H9 (cell line): ENCODE data around the gene ZNF653. TPM values are rescaled to one million over a fixed set of nuclear protein-coding genes. Genes with fewer than 3 reads are reported as not detected.
A peak's percentile ranks its signal among the peaks of the same experiment; 100 is the strongest.

Experiments used
- DNase-seq: peaks from one replicate; pipeline ENCODE4 v3.0.0-alpha.2; 2017
- H2AFZ ChIP-seq: one replicate; pipeline ENCODE4 v1.6.1; 2013; ENCODE audit warnings: mild to moderate bottlenecking, low read length, control low read depth, moderate library complexity
- H2AK5ac ChIP-seq: 2 replicates; pipeline ENCODE4 v1.6.1; 2013; ENCODE audit warnings: low read length, control low read depth, mixed read lengths; ENCODE audit not compliant: insufficient read length
- H2BK120ac ChIP-seq: one replicate; pipeline ENCODE4 v1.6.1; 2013; ENCODE audit warnings: low read depth, mild to moderate bottlenecking, low read length, control low read depth, inconsistent platforms; ENCODE audit not compliant: poor library complexity, severe bottlenecking
- H2BK12ac ChIP-seq: 2 replicates; pipeline ENCODE4 v1.6.1; 2013; ENCODE audit warnings: low read length, control low read depth, mixed read lengths, low read depth; ENCODE audit not compliant: insufficient read length
- H2BK15ac ChIP-seq: 2 replicates; pipeline ENCODE4 v1.6.1; 2013; ENCODE audit warnings: low read depth, low read length, control low read depth
- H2BK20ac ChIP-seq: one replicate; pipeline ENCODE4 v1.6.1; 2013; ENCODE audit warnings: low read depth, mild to moderate bottlenecking, low read length, control low read depth, inconsistent platforms; ENCODE audit not compliant: poor library complexity, severe bottlenecking
- H2BK5ac ChIP-seq: 2 replicates; pipeline ENCODE4 v1.6.1; 2013; ENCODE audit warnings: low read length, control low read depth, mixed read lengths; ENCODE audit not compliant: insufficient read length
- H3K14ac ChIP-seq: 2 replicates; pipeline ENCODE4 v1.6.1; 2013; ENCODE audit warnings: low read length, control low read depth; ENCODE audit not compliant: insufficient read depth
- H3K18ac ChIP-seq: 2 replicates; pipeline ENCODE4 v1.6.1; 2013; ENCODE audit warnings: low read depth, mild to moderate bottlenecking, mixed read lengths, low read length, control low read depth; ENCODE audit not compliant: insufficient read length
- H3K23ac ChIP-seq: 2 replicates; pipeline ENCODE4 v1.6.1; 2013; ENCODE audit warnings: low read length, control low read depth, mixed read lengths, low read depth; ENCODE audit not compliant: insufficient read length
- H3K23me2 ChIP-seq: 2 replicates; pipeline ENCODE4 v1.6.1; 2013; ENCODE audit warnings: low read depth, mild to moderate bottlenecking, mixed read lengths, low read length, control low read depth; ENCODE audit not compliant: insufficient read length, poor library complexity, severe bottlenecking
- H3K27ac ChIP-seq: 2 replicates; pipeline ENCODE4 v1.5.1; 2013; ENCODE audit warnings: low read length, control low read depth, mixed read lengths, low read depth; ENCODE audit not compliant: insufficient read length
- H3K27me3 ChIP-seq: 2 replicates; pipeline ENCODE4 v1.6.1; 2013; ENCODE audit warnings: low read length, control low read depth, inconsistent platforms; ENCODE audit not compliant: insufficient read depth
- H3K4ac ChIP-seq: 2 replicates; pipeline ENCODE4 v1.6.1; 2013; ENCODE audit warnings: low read depth, mild to moderate bottlenecking, control low read depth, inconsistent platforms, low read length, moderate library complexity
- H3K4me1 ChIP-seq: 2 replicates; pipeline ENCODE4 v1.6.1; 2013; ENCODE audit warnings: low read length, control low read depth, inconsistent platforms; ENCODE audit not compliant: insufficient read depth
- H3K4me2 ChIP-seq: 2 replicates; pipeline ENCODE4 v1.6.1; 2013; ENCODE audit warnings: low read length, control low read depth, mixed read lengths; ENCODE audit not compliant: insufficient read length, insufficient read depth
- H3K56ac ChIP-seq: 2 replicates; pipeline ENCODE4 v1.6.1; 2013; ENCODE audit warnings: low read depth, mild to moderate bottlenecking, mixed read lengths, low read length, control low read depth; ENCODE audit not compliant: insufficient read length
- H3K79me1 ChIP-seq: 2 replicates; pipeline ENCODE4 v1.6.1; 2013; ENCODE audit warnings: low read depth, mild to moderate bottlenecking, moderate library complexity, low read length, control low read depth, inconsistent platforms; ENCODE audit not compliant: insufficient read depth, poor library complexity, severe bottlenecking
- H3K79me2 ChIP-seq: 2 replicates; pipeline ENCODE4 v1.6.1; 2013; ENCODE audit warnings: low read length, control low read depth, inconsistent platforms; ENCODE audit not compliant: insufficient read depth
- H3K9ac ChIP-seq: 2 replicates; pipeline ENCODE4 v1.6.1; 2013; ENCODE audit warnings: low read length, control low read depth, mixed read lengths; ENCODE audit not compliant: insufficient read length; ENCODE audit errors: extremely low read depth
- H3K9me3 ChIP-seq: one replicate; pipeline ENCODE4 v1.6.1; 2013; ENCODE audit warnings: low read depth, low read length, inconsistent platforms; ENCODE audit not compliant: control insufficient read depth
- H3T11ph ChIP-seq: one replicate; pipeline ENCODE4 v1.6.1; 2013; ENCODE audit warnings: mild to moderate bottlenecking, low read length, control low read depth, inconsistent platforms
- H4K20me1 ChIP-seq: one replicate; pipeline ENCODE4 v1.6.1; 2013; ENCODE audit not compliant: control insufficient read depth, insufficient read length, insufficient read depth
- H4K5ac ChIP-seq: 2 replicates; pipeline ENCODE4 v1.6.1; 2013; ENCODE audit warnings: low read depth, mild to moderate bottlenecking, mixed read lengths, low read length, control low read depth; ENCODE audit not compliant: insufficient read length
- H4K8ac ChIP-seq: replicated peaks from 2 replicates; pipeline ENCODE4 v1.6.1; 2013; ENCODE audit warnings: low read length, control low read depth, mixed read lengths, low read depth; ENCODE audit not compliant: insufficient read length
- H4K91ac ChIP-seq: 2 replicates; pipeline ENCODE4 v1.6.1; 2013; ENCODE audit warnings: low read depth, mild to moderate bottlenecking, moderate library complexity, mixed read lengths, low read length, control low read depth; ENCODE audit not compliant: insufficient read length
- H3K27ac Mint-ChIP-seq, 3 experiments: 2 replicates in 2 of 3; 3 replicates in 1 of 3; pipeline ENCODE4 v1.8.0; 2020 to 2021; ENCODE audit warnings: mixed read lengths in 3 of 3, mild to moderate bottlenecking in 1 of 3, moderate library complexity in 1 of 3
- H3K27me3 Mint-ChIP-seq: 2 replicates; pipeline ENCODE4 v1.8.0; 2021; ENCODE audit warnings: low read depth, mild to moderate bottlenecking, moderate library complexity, mixed read lengths
- H3K36me3 Mint-ChIP-seq, 3 experiments: 2 replicates in 2 of 3; 3 replicates in 1 of 3; pipeline ENCODE4 v1.8.0; 2020 to 2021; ENCODE audit warnings: low read depth in 3 of 3, mixed read lengths in 3 of 3; ENCODE audit not compliant: insufficient read depth in 1 of 3
- H3K4me1 Mint-ChIP-seq, 2 experiments: 2 replicates each; pipeline ENCODE4 v1.8.0; 2020; ENCODE audit warnings: mixed read lengths in 2 of 2
- H3K4me3 Mint-ChIP-seq, 2 experiments: 2 replicates in 1 of 2; 3 replicates in 1 of 2; pipeline ENCODE4 v1.8.0; 2020 to 2021; ENCODE audit warnings: mild to moderate bottlenecking in 2 of 2, mixed read lengths in 2 of 2, moderate library complexity in 1 of 2
- H3K9me3 Mint-ChIP-seq, 2 experiments: 2 replicates in 1 of 2; 3 replicates in 1 of 2; pipeline ENCODE4 v1.8.0; 2020; ENCODE audit warnings: mild to moderate bottlenecking in 2 of 2, mixed read lengths in 2 of 2, moderate library complexity in 1 of 2
- CTCF ChIP-seq: fragments of 200-600 bp; sonication (generic); conservative IDR thresholded peaks from 3 replicates; pipeline ENCODE4 v1.8.0; 2021; ENCODE audit warnings: antibody characterized with exemption, mild to moderate bottlenecking
- WGBS: extraction: QIAGEN DNeasy Blood & Tissue Kit; methylation state at CpG from one replicate; pipeline ENCODE4 v1.1.7; 2013; ENCODE audit warnings: missing lambda C conversion rate, low lambda C conversion rate, mixed read lengths; ENCODE audit not compliant: insufficient read length; ENCODE audit errors: extremely low coverage; 5-methylcytosine and 5-hydroxymethylcytosine counted together
- total RNA-seq: library from RNA; stranded (reverse); gene quantifications from 2 replicates; pipeline ENCODE4 v1.2.1, GENCODE V29; 2021

Gene ZNF653
- total RNA-seq, 1 experiment from 2014 or later: 11.6 TPM

DNA sequence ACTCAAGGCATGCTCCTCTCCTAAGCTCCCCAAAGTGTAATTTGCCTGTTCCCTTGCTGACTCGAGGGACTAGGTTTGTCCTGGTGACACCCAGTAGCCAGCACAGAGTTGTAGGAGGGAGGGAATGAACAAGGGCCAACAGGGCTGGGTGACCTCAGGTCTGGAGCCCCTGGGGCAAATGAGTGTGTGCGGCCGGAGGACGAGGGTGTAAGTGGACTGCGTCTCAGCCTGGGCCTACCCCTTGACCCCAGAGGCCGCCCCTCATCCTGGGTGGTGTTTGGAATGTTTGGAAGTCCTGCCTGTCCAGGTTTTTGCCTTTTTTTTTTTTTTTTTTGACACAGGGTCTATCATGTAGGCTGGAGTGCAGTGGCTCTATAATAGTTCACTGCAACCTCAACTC, 1.3 kb upstream of the ZNF653 start:
- H3K4me2 ChIP-seq: no peak overlapping the region
- H3K4me1 ChIP-seq: no peaks in the 10 kb centered on the region
- H2BK15ac ChIP-seq: no peak overlapping the region
- no peaks in the 10 kb centered on the region for H3K9me3 ChIP-seq
- H2BK12ac ChIP-seq: no peak overlapping the region
- H4K20me1 ChIP-seq: no peaks in the 10 kb centered on the region
- H3K27me3 ChIP-seq: no peaks in the 10 kb centered on the region
- no peak overlapping the region for H3K14ac ChIP-seq
- H2AK5ac ChIP-seq: no peak overlapping the region
- no peak overlapping the region for H3K56ac ChIP-seq
- no peak overlapping the region for H2AFZ ChIP-seq
- no peak overlapping the region for H4K5ac ChIP-seq
- no peak overlapping the region for H3K9ac ChIP-seq
- peaks cover 10 to 13% of the 10 kb centered on the region in 2 experiments for H3K4me1 Mint-ChIP-seq
- no peak overlapping the region for H2BK20ac ChIP-seq
- H3K79me1 ChIP-seq: no peaks in the 10 kb centered on the region
- peak overlapping the region; percentile 81 to 90; a peak in 3 of 5 replicates for H3K4me3 Mint-ChIP-seq
- no peaks in the 10 kb centered on the region for H3K27me3 Mint-ChIP-seq
- DNase-seq: no peak
- H3K27ac ChIP-seq: no peak overlapping the region
- H4K8ac ChIP-seq: no peak overlapping the region
- no peaks in the 10 kb centered on the region for H3K9me3 Mint-ChIP-seq
- no CpG with 5 or more reads among the region's 6 CpGs for WGBS
- H3K23me2 ChIP-seq: peaks cover 5% of the 10 kb centered on the region
- H3T11ph ChIP-seq: no peak overlapping the region
- H3K27ac Mint-ChIP-seq: peak overlapping the region in 1 of 3 experiments; percentile 81; a peak in 1 of 7 replicates
- TF ChIP-seq CTCF: no peak
- H2BK120ac ChIP-seq: no peak overlapping the region
- no peaks in the 10 kb centered on the region for H3K79me2 ChIP-seq
- H3K36me3 Mint-ChIP-seq: peaks cover 0 to 13% (median 5%) of the 10 kb centered on the region in 3 experiments; a peak in 4 of 7 replicates
- no peak overlapping the region for H2BK5ac ChIP-seq
- H3K18ac ChIP-seq: no peak overlapping the region
- no peak overlapping the region for H3K4ac ChIP-seq
- no peak overlapping the region for H4K91ac ChIP-seq
- H3K23ac ChIP-seq: no peak overlapping the region
